Ishikawa (cell line): ENCODE data around the gene RIGI.

Source experiments
- CEBPB ChIP-seq: IDR thresholded peaks from 2 replicates; pipeline ENCODE4 v1.6.1; 2012
- CREB1 ChIP-seq: IDR thresholded peaks from 2 replicates; pipeline ENCODE4 v1.6.1; 2012; ENCODE audit warnings: low read depth
- EGR1 ChIP-seq: IDR thresholded peaks from 2 replicates; pipeline ENCODE4 v1.6.1; 2012
- EP300 ChIP-seq: IDR thresholded peaks from 2 replicates; pipeline ENCODE4 v1.6.1; 2012; ENCODE audit warnings: borderline replicate concordance
- FOXM1 ChIP-seq: IDR thresholded peaks from 2 replicates; pipeline ENCODE4 v1.6.1; 2012; ENCODE audit warnings: low read depth, borderline replicate concordance
- MAX ChIP-seq: IDR thresholded peaks from 2 replicates; pipeline ENCODE4 v1.6.1; 2012
- NFIC ChIP-seq: IDR thresholded peaks from 2 replicates; pipeline ENCODE4 v1.6.1; 2012
- RAD21 ChIP-seq: IDR thresholded peaks from 2 replicates; pipeline ENCODE4 v1.6.1; 2012; ENCODE audit warnings: low read depth
- REST ChIP-seq: IDR thresholded peaks from 2 replicates; pipeline ENCODE4 v1.6.1; 2012; ENCODE audit warnings: low read depth, mild to moderate bottlenecking
- TAF1 ChIP-seq: IDR thresholded peaks from 2 replicates; pipeline ENCODE4 v1.6.1; 2012; ENCODE audit warnings: low read depth, mild to moderate bottlenecking
- TCF12 ChIP-seq: IDR thresholded peaks from 2 replicates; pipeline ENCODE4 v1.6.1; 2012; ENCODE audit warnings: low read depth
- TEAD4 ChIP-seq: IDR thresholded peaks from 2 replicates; pipeline ENCODE4 v1.6.1; 2012
- USF1 ChIP-seq: IDR thresholded peaks from 2 replicates; pipeline ENCODE4 v1.6.1; 2012
- YY1 ChIP-seq: IDR thresholded peaks from 2 replicates; pipeline ENCODE4 v1.6.1; 2012; ENCODE audit warnings: low read depth
- ZBTB7A ChIP-seq: IDR thresholded peaks from 2 replicates; pipeline ENCODE4 v1.6.1; 2012; ENCODE audit warnings: low read depth

The RIGI gene

DNA sequence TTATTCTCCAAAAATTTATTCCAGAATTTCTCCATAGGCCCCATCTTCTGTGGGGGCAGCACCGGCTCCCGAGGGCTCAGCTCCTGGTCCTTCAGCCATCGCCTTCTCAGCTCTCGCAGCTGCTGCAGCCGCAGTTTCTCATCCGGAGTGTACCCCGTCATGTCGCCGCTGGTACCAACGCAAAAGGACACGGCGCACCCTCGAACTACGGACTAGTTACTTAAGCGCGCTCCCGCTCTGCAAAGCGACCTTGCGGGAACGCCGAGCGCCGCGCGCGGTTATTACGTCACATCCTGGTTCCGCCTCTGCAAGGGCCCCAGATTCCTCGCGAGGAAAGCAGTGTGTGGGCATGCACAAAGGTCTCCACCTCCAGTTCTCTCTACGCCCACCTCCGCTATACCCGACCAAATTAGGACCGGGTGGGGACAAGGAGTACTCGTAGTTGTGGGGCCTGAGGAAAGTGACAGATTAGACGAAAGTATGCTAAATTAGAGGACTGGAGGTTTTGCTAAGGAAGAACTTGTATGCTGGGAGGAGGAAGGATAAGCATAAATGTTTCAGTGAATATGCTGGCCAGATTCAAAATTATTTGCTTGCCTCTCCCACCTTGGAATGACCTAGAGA lies 47.0 kb upstream of the RIGI start, which contains the start of gene NDUFB6:
NDUFB6 (minus strand) TSS at position 260 of the 624 bp plus-strand sequence; CDS start at position 161, 99 bp downstream.
- TF ChIP-seq TAF1: peak; percentile 81
- TF ChIP-seq EGR1: peak; percentile 64
- TF ChIP-seq CREB1: peak; percentile 91
- TF ChIP-seq TEAD4: peak; percentile 45
- TF ChIP-seq USF1: no peak
- TF ChIP-seq REST: no peak
- TF ChIP-seq YY1: no peak
- TF ChIP-seq MAX: peak; percentile 89
- peak; percentile 29; the same call in 1 of the 2 replicates for TF ChIP-seq EP300
- TF ChIP-seq RAD21: no peak
- no peak for TF ChIP-seq FOXM1
- no peak for TF ChIP-seq TCF12

DNA sequence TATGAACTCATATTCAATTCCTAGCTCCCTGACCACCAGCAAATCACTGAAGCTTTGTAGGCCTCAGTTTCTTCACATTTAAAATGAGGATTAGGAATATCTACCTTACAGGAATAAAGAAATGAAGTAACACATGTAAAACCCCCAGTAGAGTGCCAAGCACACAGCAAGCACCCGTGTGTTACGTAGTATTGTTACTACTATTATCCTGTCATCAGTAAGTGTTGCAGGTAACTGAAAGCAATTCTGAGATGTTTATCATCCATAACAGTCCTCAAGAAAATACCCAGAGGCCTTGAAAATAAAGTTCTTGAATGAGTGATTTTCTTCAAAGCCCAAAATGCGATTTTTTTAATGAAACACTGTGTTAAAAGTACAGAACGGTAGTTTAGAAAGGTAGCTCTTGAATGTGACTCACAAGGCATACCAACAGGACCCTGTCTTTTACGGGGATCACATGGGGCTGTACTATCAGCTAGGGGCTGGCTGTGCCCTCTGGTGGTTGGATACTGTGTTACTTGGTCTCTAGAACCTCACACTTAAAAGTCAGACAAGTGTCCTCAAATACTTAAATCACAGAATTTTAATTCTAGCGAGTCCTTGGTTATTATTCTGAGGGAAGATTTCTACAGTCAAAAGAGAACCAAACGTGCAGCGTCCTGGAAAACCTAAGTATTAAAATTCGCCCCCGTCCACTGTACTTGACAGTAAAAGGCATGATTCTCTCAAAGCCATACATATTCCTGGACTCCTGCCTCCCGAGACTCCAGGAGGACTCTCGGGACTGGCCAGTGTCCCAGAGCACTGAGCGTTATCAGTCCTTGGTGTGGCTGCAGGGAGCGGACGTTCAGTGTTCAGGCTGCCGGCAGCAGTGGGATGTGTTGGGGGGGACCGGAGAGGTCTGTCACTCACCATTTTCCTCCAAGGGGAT lies 46.2 kb upstream of the RIGI start:
- TF ChIP-seq EP300 (no peak), RAD21 (peak; percentile 50), USF1 (peak; percentile 74)

DNA sequence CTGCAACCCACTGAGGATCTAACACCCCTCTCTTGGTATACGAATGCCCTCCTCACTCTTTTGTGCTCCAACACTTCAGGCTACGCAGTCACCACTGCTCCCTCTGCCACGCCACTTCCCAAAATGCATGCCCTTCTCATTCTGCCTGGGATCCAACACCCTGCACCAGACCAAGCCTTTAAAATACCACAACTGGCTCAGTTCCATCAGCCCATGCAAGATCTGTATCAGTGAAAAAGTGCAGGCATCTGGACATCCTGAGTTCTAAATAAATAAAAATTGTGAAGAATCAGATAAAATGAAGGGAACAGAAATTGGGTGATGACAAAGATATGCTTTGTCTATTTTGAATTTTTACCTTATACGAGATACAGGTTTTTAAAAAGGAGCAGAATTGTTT lies 44.3 kb upstream of the RIGI start:
- no peak for TF ChIP-seq USF1
- no peak for TF ChIP-seq EGR1
- TF ChIP-seq TAF1: no peak
- TF ChIP-seq ZBTB7A: no peak
- TF ChIP-seq NFIC: no peak
- no peak for TF ChIP-seq CEBPB
- TF ChIP-seq TEAD4: no peak
- TF ChIP-seq MAX: no peak
- no peak for TF ChIP-seq REST
- no peak for TF ChIP-seq RAD21
- TF ChIP-seq TCF12: no peak
- TF ChIP-seq YY1: no peak
- TF ChIP-seq FOXM1: no peak
- no peak for TF ChIP-seq CREB1
- no peak for TF ChIP-seq EP300

GRCh38 chr9:32566770-32567169 lies 40.8 kb upstream of the RIGI start:
- TF ChIP-seq CEBPB (no peak), MAX (no peak), EGR1 (no peak), RAD21 (no peak), FOXM1 (no peak)

DNA sequence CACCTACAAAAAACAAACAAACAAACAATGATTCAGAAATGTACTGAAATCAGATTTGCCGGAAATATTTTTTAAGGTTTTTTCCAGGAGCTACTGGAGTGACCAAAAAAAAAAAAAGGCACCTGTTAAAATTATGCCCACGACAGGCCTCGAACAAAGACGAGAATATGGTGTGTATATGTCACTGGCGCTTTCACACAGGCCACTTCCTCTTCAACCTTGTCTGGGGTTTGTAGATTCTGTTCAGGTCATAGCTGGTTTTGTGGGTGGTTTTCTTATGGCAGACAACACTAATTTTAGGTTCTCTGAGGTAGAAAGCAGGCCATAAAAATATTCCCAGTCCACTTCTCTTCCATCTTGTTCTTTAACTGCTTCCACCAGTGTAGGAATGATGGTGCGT lies 40.0 kb upstream of the RIGI start:
- TF ChIP-seq REST: no peak
- no peak for TF ChIP-seq YY1
- TF ChIP-seq CEBPB: no peak
- TF ChIP-seq EP300: no peak
- no peak for TF ChIP-seq FOXM1
- TF ChIP-seq TAF1: no peak
- no peak for TF ChIP-seq RAD21
- no peak for TF ChIP-seq USF1
- no peak for TF ChIP-seq TEAD4
- TF ChIP-seq MAX: no peak
- no peak for TF ChIP-seq ZBTB7A
- no peak for TF ChIP-seq TCF12
- TF ChIP-seq EGR1: no peak
- no peak for TF ChIP-seq CREB1
- no peak for TF ChIP-seq NFIC
